Measurements from ENCODE around the gene ACYP1.

DNA sequence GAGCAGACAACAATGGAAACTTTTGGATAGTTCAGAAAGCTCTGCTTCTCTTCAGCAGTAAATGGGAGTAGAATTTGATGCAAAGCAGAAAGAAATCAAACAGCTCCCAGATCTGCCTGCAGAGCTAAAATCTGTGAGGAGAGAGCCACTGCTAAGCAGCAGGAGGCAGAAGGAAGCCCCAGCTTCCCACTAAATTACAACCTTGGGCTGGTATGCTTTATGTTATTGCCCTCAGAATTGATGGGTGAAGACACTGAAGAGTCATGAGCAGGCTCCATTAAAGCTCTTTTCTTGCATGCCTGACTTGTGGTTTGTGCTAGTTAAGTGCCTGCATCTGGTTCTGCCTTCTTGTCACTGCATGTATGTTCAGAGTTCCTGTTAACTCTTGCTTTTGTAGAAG, 14.0 kb upstream of the ACYP1 start:
- TF ChIP-seq, protein P1, sequence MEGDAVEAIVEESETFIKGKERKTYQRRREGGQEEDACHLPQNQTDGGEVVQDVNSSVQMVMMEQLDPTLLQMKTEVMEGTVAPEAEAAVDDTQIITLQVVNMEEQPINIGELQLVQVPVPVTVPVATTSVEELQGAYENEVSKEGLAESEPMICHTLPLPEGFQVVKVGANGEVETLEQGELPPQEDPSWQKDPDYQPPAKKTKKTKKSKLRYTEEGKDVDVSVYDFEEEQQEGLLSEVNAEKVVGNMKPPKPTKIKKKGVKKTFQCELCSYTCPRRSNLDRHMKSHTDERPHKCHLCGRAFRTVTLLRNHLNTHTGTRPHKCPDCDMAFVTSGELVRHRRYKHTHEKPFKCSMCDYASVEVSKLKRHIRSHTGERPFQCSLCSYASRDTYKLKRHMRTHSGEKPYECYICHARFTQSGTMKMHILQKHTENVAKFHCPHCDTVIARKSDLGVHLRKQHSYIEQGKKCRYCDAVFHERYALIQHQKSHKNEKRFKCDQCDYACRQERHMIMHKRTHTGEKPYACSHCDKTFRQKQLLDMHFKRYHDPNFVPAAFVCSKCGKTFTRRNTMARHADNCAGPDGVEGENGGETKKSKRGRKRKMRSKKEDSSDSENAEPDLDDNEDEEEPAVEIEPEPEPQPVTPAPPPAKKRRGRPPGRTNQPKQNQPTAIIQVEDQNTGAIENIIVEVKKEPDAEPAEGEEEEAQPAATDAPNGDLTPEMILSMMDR (IDR thresholded peaks at IDR 0.05) = no peak
- TF ChIP-seq POLR2A (IDR thresholded peaks at IDR 0.05) = no peak

All from uterus (tissue), 2 donors.